HepG2 (cell line): ENCODE results near the gene CELSR3. TPM values are rescaled to one million over a fixed set of nuclear protein-coding genes. Genes with fewer than 3 reads are reported as not detected.

Source experiments
- HHEX ChIP-seq: IDR thresholded peaks from 2 replicates; pipeline ENCODE4 v1.6.1; 2016; ENCODE audit warnings: control low read depth
- ZNF207 ChIP-seq: fragments of 450-650 bp; IDR thresholded peaks from 2 replicates; pipeline ENCODE4 v1.6.1; 2016; ENCODE audit warnings: antibody characterized with exemption, borderline replicate concordance
- ZNF441 ChIP-seq: sonication (generic); formaldehyde crosslinking; IDR thresholded peaks from 2 replicates; pipeline ENCODE4 v1.7.0; 2021; ENCODE audit warnings: missing genetic modification reagents, borderline replicate concordance
- polyA plus RNA-seq, 8 experiments: library from polyadenylated mRNA; depleted of rRNA in 3 of 8; stranded (reverse) in 7 of 8; unstranded in 1 of 8; fragments of >200 nt; fragmentation: Illumina TruSeq in 4 of 8; extraction: Trizol in 4 of 8; gene quantifications; 2 replicates each; pipeline versions ENCODE4 v1.2.1 to v1.2.3, GENCODE V29; 2011 to 2016; ENCODE audit warnings: low read depth in 4 of 8, missing spikeins in 1 of 8, mixed read lengths in 1 of 8; ENCODE audit not compliant: insufficient read depth in 1 of 8
- total RNA-seq, 5 experiments: library from RNA; depleted of rRNA; stranded (reverse); fragments of >200 nt; fragmentation: Illumina TruSeq; extraction: Trizol; gene quantifications; 2 replicates each; pipeline ENCODE4 v1.2.3, GENCODE V29; 2016; ENCODE audit warnings: low read depth in 1 of 5
- TF ChIP-seq, protein P1 (sequence below): sonication (generic); formaldehyde crosslinking; IDR thresholded peaks from one replicate; pipeline ENCODE4 v1.5.1; 2020; ENCODE audit warnings: mild to moderate bottlenecking, missing genetic modification reagents; ENCODE audit errors: not compliant biosample characterization
- TF ChIP-seq, protein P2 (sequence below): fragments of 450-650 bp; IDR thresholded peaks from 2 replicates; pipeline ENCODE4 v1.6.1; 2017

The CELSR3 gene
- total and polyA plus RNA-seq, 2 of the 13 experiments (the other 11 are each of a cell fraction or from before 2014, with no cell fraction given), result 5.4 to 6.7 TPM

DNA sequence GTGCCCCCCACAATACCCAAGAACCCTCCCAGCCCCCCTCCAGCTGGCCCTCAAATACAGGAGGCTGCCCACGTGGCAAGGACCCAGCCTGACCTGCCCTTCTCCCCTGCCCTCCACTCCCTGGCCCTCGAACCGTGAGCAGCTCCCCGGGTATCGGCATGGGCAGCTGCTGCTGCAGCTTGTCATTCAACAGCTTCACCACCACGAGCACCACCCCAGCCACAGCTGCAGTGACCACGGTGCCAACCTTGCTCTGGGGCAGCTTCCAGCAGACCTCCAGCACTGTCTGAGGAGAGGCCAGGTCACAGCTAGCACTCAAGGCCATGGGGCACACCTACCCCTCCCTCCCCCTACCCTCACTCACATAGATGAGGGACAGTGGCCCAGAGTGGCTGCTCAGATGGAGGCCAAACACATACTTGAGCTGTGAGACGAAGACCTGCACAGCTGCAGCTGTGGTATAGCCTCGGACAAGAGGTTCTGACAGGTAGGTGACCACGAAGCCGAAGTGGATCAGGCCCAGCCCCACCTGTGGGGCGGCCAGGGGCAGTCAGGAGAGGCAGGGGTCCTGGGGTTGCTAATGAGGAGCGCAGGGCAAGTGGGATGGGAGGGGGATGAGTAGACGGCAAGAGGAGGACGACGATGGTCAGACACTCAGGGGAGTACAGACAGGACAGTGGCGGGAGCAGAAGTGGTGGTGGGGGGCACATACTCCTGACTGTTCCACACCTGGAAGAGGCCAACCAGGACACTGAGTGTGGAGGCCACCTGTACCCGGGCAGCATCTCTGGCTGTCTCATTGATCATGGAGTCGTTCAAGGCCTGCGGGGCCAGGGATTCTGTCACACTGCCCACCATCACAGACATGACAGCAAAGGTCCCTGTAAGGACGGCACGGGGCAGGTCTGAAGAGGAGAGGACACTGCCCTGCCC lies 30.9 kb downstream of the CELSR3 start (continued):
- TF ChIP-seq, protein P1, sequence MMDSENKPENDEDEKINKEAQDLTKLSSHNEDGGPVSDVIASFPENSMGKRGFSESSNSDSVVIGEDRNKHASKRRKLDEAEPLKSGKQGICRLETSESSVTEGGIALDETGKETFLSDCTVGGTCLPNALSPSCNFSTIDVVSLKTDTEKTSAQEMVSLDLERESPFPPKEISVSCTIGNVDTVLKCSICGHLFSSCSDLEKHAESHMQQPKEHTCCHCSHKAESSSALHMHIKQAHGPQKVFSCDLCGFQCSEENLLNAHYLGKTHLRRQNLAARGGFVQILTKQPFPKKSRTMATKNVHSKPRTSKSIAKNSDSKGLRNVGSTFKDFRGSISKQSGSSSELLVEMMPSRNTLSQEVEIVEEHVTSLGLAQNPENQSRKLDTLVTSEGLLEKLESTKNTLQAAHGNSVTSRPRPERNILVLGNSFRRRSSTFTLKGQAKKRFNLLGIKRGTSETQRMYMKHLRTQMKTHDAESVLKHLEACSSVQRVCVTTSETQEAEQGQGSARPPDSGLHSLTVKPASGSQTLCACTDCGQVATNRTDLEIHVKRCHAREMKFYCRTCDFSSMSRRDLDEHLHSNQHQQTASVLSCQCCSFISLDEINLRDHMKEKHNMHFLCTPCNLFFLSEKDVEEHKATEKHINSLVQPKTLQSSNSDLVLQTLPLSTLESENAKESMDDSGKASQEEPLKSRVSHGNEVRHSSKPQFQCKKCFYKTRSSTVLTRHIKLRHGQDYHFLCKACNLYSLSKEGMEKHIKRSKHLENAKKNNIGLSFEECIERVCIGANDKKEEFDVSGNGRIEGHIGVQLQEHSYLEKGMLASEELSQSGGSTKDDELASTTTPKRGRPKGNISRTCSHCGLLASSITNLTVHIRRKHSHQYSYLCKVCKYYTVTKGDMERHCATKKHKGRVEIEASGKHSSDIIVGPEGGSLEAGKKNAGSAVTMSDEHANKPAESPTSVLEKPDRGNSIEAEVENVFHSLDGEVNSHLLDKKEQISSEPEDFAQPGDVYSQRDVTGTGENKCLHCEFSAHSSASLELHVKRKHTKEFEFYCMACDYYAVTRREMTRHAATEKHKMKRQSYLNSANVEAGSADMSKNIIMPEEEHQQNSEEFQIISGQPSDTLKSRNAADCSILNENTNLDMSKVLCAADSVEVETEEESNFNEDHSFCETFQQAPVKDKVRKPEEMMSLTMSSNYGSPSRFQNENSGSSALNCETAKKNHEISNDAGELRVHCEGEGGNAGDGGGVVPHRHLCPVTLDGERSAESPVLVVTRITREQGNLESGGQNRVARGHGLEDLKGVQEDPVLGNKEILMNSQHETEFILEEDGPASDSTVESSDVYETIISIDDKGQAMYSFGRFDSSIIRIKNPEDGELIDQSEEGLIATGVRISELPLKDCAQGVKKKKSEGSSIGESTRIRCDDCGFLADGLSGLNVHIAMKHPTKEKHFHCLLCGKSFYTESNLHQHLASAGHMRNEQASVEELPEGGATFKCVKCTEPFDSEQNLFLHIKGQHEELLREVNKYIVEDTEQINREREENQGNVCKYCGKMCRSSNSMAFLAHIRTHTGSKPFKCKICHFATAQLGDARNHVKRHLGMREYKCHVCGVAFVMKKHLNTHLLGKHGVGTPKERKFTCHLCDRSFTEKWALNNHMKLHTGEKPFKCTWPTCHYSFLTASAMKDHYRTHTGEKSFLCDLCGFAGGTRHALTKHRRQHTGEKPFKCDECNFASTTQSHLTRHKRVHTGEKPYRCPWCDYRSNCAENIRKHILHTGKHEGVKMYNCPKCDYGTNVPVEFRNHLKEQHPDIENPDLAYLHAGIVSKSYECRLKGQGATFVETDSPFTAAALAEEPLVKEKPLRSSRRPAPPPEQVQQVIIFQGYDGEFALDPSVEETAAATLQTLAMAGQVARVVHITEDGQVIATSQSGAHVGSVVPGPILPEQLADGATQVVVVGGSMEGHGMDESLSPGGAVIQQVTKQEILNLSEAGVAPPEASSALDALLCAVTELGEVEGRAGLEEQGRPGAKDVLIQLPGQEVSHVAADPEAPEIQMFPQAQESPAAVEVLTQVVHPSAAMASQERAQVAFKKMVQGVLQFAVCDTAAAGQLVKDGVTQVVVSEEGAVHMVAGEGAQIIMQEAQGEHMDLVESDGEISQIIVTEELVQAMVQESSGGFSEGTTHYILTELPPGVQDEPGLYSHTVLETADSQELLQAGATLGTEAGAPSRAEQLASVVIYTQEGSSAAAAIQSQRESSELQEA, result no peak
- TF ChIP-seq HHEX (CRISPR knock-in tag) (no peak), ZNF207 (no peak), ZNF441 (CRISPR knock-in tag) (no peak)
- TF ChIP-seq, protein P2, sequence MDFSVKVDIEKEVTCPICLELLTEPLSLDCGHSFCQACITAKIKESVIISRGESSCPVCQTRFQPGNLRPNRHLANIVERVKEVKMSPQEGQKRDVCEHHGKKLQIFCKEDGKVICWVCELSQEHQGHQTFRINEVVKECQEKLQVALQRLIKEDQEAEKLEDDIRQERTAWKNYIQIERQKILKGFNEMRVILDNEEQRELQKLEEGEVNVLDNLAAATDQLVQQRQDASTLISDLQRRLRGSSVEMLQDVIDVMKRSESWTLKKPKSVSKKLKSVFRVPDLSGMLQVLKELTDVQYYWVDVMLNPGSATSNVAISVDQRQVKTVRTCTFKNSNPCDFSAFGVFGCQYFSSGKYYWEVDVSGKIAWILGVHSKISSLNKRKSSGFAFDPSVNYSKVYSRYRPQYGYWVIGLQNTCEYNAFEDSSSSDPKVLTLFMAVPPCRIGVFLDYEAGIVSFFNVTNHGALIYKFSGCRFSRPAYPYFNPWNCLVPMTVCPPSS, result no peak
